ENCODE results near the gene CLIC4.

The CLIC4 gene

DNA sequence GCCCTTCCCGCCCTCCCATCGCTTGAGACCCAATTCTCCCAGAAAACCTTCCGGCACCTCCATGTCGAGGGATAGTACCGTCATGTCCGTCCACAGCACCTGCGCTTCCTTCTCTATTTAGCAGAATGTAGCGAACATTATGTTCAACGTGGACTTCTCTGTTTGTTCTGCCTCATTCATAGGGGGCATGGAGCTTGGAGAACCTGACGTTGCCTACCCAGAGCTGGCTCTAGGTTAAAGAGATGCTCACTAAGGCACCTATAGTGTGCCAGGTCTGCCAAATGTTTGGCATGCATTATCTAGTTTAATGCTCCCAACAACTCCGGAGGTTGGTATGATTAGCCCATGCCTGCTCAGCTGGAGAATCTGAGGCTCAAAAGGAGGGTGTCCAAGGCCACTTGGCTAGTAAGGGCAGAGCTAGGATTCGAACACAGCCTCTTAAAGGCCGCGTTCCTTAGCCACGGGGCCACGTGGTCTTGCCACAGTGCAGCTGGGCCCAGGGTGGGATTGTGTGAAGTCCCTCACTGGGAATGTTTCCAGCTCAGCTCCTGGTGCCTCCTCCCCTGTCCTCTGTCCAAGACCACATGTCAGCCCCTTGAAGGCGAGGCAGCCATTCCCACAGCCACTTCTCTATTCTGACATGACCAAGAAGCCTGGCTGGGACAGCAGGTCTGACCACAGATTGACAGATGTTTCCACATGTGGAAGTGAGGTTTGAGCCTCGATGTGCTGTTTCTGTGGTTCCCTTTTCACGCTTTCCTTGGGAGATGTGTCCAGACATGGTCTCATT is 127.0 kb downstream of the CLIC4 start:
- TF ChIP-seq PAX5 (IDR thresholded peaks at IDR 0.05; ENCODE audit: insufficient read depth, low read length, severe bottlenecking): no peak
- TF ChIP-seq SPI1 (IDR thresholded peaks at IDR 0.05; ENCODE audit: low read depth, low read length): peak; percentile 36; the same call in 1 of the 2 replicates
- TF ChIP-seq POLR2AphosphoS5 (IDR thresholded peaks at IDR 0.05; ENCODE audit: low read depth, low read length): no peak
- no peak for TF ChIP-seq POLR2A (IDR thresholded peaks at IDR 0.05; ENCODE audit: low read depth, low read length)
- no peak for TF ChIP-seq TAF1 (IDR thresholded peaks at IDR 0.05; ENCODE audit: low read depth, low read length)
- no peak for TF ChIP-seq POU2F2 (IDR thresholded peaks at IDR 0.05; ENCODE audit: low read depth, low read length)
- DNase-seq (ENCODE audit: insufficient read length, low spot score): no peak
- FAIRE-seq: no peak

- FAIRE-seq: no peak
- DNase-seq (ENCODE audit: insufficient read length, low spot score): no peak
- TF ChIP-seq POLR2AphosphoS5 (IDR thresholded peaks at IDR 0.05; ENCODE audit: low read depth, low read length): no peak
- TF ChIP-seq POLR2A (IDR thresholded peaks at IDR 0.05; ENCODE audit: low read depth, low read length): no peak
These were observed 127.9 kb downstream of the CLIC4 start for GRCh38 chr1:24873148-24873547.

DNA sequence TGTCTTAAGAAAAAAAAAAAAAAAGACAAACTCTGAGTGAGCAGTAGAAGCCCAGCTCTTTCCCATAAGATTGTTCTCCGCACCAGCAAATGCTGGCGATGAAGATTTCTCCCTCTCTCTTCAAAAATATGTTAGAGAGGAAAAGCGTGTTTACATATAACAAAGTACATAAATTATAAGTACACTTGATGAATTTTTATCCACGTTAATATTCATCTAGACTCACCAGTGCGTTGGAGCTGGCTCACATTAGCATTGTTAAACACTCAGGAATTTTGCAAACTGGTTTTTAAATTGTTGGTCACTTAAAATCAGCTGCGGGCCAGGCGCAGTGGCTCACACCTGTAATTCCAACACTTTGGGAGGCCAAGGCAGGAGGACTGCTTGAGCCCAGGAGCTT is 128.8 kb downstream of the CLIC4 start:
- no peak for DNase-seq (ENCODE audit: insufficient read length, low spot score)
- TF ChIP-seq POLR2A (IDR thresholded peaks at IDR 0.05; ENCODE audit: low read depth, low read length) (no peak), SPI1 (IDR thresholded peaks at IDR 0.05; ENCODE audit: low read depth, low read length) (no peak), POLR2AphosphoS5 (IDR thresholded peaks at IDR 0.05; ENCODE audit: low read depth, low read length) (no peak)
- FAIRE-seq: no peak

GRCh38 chr1:24874611-24875234 is 129.5 kb downstream of the CLIC4 start:
- TF ChIP-seq PAX5 (IDR thresholded peaks at IDR 0.05; ENCODE audit: insufficient read depth, low read length, severe bottlenecking) (no peak), POLR2A (IDR thresholded peaks at IDR 0.05; ENCODE audit: low read depth, low read length) (no peak), SPI1 (IDR thresholded peaks at IDR 0.05; ENCODE audit: low read depth, low read length) (no peak), TAF1 (IDR thresholded peaks at IDR 0.05; ENCODE audit: low read depth, low read length) (no peak), POLR2AphosphoS5 (IDR thresholded peaks at IDR 0.05; ENCODE audit: low read depth, low read length) (no peak), POU2F2 (IDR thresholded peaks at IDR 0.05; ENCODE audit: low read depth, low read length) (no peak)
- no peak for FAIRE-seq
- DNase-seq (ENCODE audit: insufficient read length, low spot score): no peak

GRCh38 chr1:24875257-24875656 is 130.0 kb downstream of the CLIC4 start:
- no peak for TF ChIP-seq TAF1 (IDR thresholded peaks at IDR 0.05; ENCODE audit: low read depth, low read length)
- no peak for TF ChIP-seq SPI1 (IDR thresholded peaks at IDR 0.05; ENCODE audit: low read depth, low read length)
- TF ChIP-seq POLR2A (IDR thresholded peaks at IDR 0.05; ENCODE audit: low read depth, low read length): no peak
- TF ChIP-seq POU2F2 (IDR thresholded peaks at IDR 0.05; ENCODE audit: low read depth, low read length): no peak
- TF ChIP-seq PAX5 (IDR thresholded peaks at IDR 0.05; ENCODE audit: insufficient read depth, low read length, severe bottlenecking): no peak
- no peak for TF ChIP-seq POLR2AphosphoS5 (IDR thresholded peaks at IDR 0.05; ENCODE audit: low read depth, low read length)
- FAIRE-seq (no peak), DNase-seq (ENCODE audit: insufficient read length, low spot score) (no peak)

- TF ChIP-seq SPI1 (IDR thresholded peaks at IDR 0.05; ENCODE audit: low read depth, low read length) (no peak), POLR2A (IDR thresholded peaks at IDR 0.05; ENCODE audit: low read depth, low read length) (no peak), POLR2AphosphoS5 (IDR thresholded peaks at IDR 0.05; ENCODE audit: low read depth, low read length) (no peak), TAF1 (IDR thresholded peaks at IDR 0.05; ENCODE audit: low read depth, low read length) (no peak), PAX5 (IDR thresholded peaks at IDR 0.05; ENCODE audit: insufficient read depth, low read length, severe bottlenecking) (no peak), POU2F2 (IDR thresholded peaks at IDR 0.05; ENCODE audit: low read depth, low read length) (no peak)
- FAIRE-seq (no peak), DNase-seq (ENCODE audit: insufficient read length, low spot score) (no peak)
These were observed 130.8 kb downstream of the CLIC4 start for GRCh38 chr1:24875991-24876506.

- FAIRE-seq (no peak), DNase-seq (ENCODE audit: insufficient read length, low spot score) (no peak)
- TF ChIP-seq TAF1 (IDR thresholded peaks at IDR 0.05; ENCODE audit: low read depth, low read length): no peak
- TF ChIP-seq SPI1 (IDR thresholded peaks at IDR 0.05; ENCODE audit: low read depth, low read length): no peak
- TF ChIP-seq PAX5 (IDR thresholded peaks at IDR 0.05; ENCODE audit: insufficient read depth, low read length, severe bottlenecking): no peak
- TF ChIP-seq POLR2A (IDR thresholded peaks at IDR 0.05; ENCODE audit: low read depth, low read length): no peak
- TF ChIP-seq POU2F2 (IDR thresholded peaks at IDR 0.05; ENCODE audit: low read depth, low read length): no peak
- TF ChIP-seq POLR2AphosphoS5 (IDR thresholded peaks at IDR 0.05; ENCODE audit: low read depth, low read length): no peak
These were observed 132.8 kb downstream of the CLIC4 start for GRCh38 chr1:24878045-24878444.

GRCh38 chr1:24878775-24879742 is 133.8 kb downstream of the CLIC4 start:
- DNase-seq (ENCODE audit: insufficient read length, low spot score): no peak
- no peak for FAIRE-seq
- TF ChIP-seq POLR2AphosphoS5 (IDR thresholded peaks at IDR 0.05; ENCODE audit: low read depth, low read length) (no peak), POU2F2 (IDR thresholded peaks at IDR 0.05; ENCODE audit: low read depth, low read length) (no peak), TAF1 (IDR thresholded peaks at IDR 0.05; ENCODE audit: low read depth, low read length) (no peak), POLR2A (IDR thresholded peaks at IDR 0.05; ENCODE audit: low read depth, low read length) (no peak), SPI1 (IDR thresholded peaks at IDR 0.05; ENCODE audit: low read depth, low read length) (no peak), PAX5 (IDR thresholded peaks at IDR 0.05; ENCODE audit: insufficient read depth, low read length, severe bottlenecking) (no peak)

DNA sequence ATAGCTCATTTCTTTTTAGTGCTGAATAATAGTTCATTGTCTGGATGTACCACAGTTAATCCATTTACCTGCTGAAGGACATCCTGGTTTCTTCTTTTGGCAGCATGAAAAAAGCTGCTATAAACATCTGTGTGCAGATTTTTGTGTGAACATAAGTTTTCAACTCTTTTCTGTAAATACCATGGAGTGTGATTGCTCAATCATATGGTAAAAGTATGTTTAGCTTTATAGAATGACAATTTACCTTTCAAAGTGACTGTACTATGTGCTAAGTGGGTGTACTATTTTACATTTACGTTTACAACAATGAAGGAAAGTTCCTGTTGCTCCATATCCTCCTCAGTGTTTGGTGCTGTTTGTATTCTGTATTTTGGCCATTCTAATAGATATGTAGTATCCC is 135.8 kb downstream of the CLIC4 start:
- FAIRE-seq (no peak), DNase-seq (ENCODE audit: insufficient read length, low spot score) (no peak)
- TF ChIP-seq SPI1 (IDR thresholded peaks at IDR 0.05; ENCODE audit: low read depth, low read length) (no peak), TAF1 (IDR thresholded peaks at IDR 0.05; ENCODE audit: low read depth, low read length) (no peak), PAX5 (IDR thresholded peaks at IDR 0.05; ENCODE audit: insufficient read depth, low read length, severe bottlenecking) (no peak), POLR2A (IDR thresholded peaks at IDR 0.05; ENCODE audit: low read depth, low read length) (no peak), POU2F2 (IDR thresholded peaks at IDR 0.05; ENCODE audit: low read depth, low read length) (no peak), POLR2AphosphoS5 (IDR thresholded peaks at IDR 0.05; ENCODE audit: low read depth, low read length) (no peak)
